ENCODE measurements around the gene MAN1C1.

The MAN1C1 gene

GRCh38 chr1:25758466-25759070 is 142.0 kb downstream of the MAN1C1 start:
- Histone ChIP-seq H3K4me3 (ENCODE audit: low read depth in 1 of 2, low read length in 1 of 2) (no peak overlapping the region), H3K36me3 (no peaks in the 10 kb centered on the region), H3K4me1 (ENCODE audit: control insufficient read depth in 1 of 2, insufficient read depth in 1 of 2, low read depth in 1 of 2, low read length in 1 of 2) (peaks cover 0 to 4% of the 10 kb centered on the region in 2 experiments), H3K27ac (no peak overlapping the region), H3K27me3 (no peaks in the 10 kb centered on the region), H3K9me3 (no peaks in the 10 kb centered on the region)
- no peak for TF ChIP-seq CTCF (IDR thresholded peaks at IDR 0.05)

GRCh38 chr1:25760122-25760719 is 143.6 kb downstream of the MAN1C1 start:
- Histone ChIP-seq H3K36me3 (no peaks in the 10 kb centered on the region), H3K4me1 (ENCODE audit: control insufficient read depth in 1 of 2, insufficient read depth in 1 of 2, low read depth in 1 of 2, low read length in 1 of 2) (peaks cover 0 to 4% of the 10 kb centered on the region in 2 experiments), H3K27me3 (no peaks in the 10 kb centered on the region), H3K27ac (no peak overlapping the region), H3K4me3 (ENCODE audit: low read depth in 1 of 2, low read length in 1 of 2) (no peak overlapping the region), H3K9me3 (no peaks in the 10 kb centered on the region)
- TF ChIP-seq CTCF (IDR thresholded peaks at IDR 0.05), result no peak

- Histone ChIP-seq H3K4me3 (ENCODE audit: low read depth in 1 of 2, low read length in 1 of 2) (no peak overlapping the region), H3K9me3 (no peaks in the 10 kb centered on the region), H3K36me3 (no peaks in the 10 kb centered on the region), H3K27ac (no peak overlapping the region), H3K27me3 (no peaks in the 10 kb centered on the region), H3K4me1 (ENCODE audit: control insufficient read depth in 1 of 2, insufficient read depth in 1 of 2, low read depth in 1 of 2, low read length in 1 of 2) (peaks cover 0 to 4% of the 10 kb centered on the region in 2 experiments)
- no peak for TF ChIP-seq CTCF (IDR thresholded peaks at IDR 0.05)
These were observed 144.3 kb downstream of the MAN1C1 start for GRCh38 chr1:25760871-25761270.

- Histone ChIP-seq H3K4me3 (ENCODE audit: low read depth in 1 of 2, low read length in 1 of 2) (no peak overlapping the region), H3K4me1 (ENCODE audit: control insufficient read depth in 1 of 2, insufficient read depth in 1 of 2, low read depth in 1 of 2, low read length in 1 of 2) (no peaks in the 10 kb centered on the region), H3K27ac (no peak overlapping the region), H3K9me3 (no peaks in the 10 kb centered on the region), H3K36me3 (no peaks in the 10 kb centered on the region), H3K27me3 (no peaks in the 10 kb centered on the region)
- TF ChIP-seq CTCF (IDR thresholded peaks at IDR 0.05), result no peak
These were observed 146.9 kb downstream of the MAN1C1 start for GRCh38 chr1:25763493-25763892.

GRCh38 chr1:25765136-25765922 is 148.7 kb downstream of the MAN1C1 start:
- H3K36me3 ChIP-seq, result no peaks in the 10 kb centered on the region
- H3K4me3 ChIP-seq (ENCODE audit: low read depth in 1 of 2, low read length in 1 of 2), result no peak overlapping the region
- H3K27me3 ChIP-seq, result peaks cover 7% of the 10 kb centered on the region
- no peak overlapping the region for H3K27ac ChIP-seq
- no peak for TF ChIP-seq CTCF (IDR thresholded peaks at IDR 0.05)
- H3K9me3 ChIP-seq, result no peaks in the 10 kb centered on the region
- H3K4me1 ChIP-seq (ENCODE audit: control insufficient read depth in 1 of 2, insufficient read depth in 1 of 2, low read depth in 1 of 2, low read length in 1 of 2), result no peaks in the 10 kb centered on the region
